ENCODE results near the gene ATG5.

Gene ATG5

GRCh38 chr6:106318851-106319250 lies 6.7 kb downstream of the ATG5 start:
- TF ChIP-seq POLR2AphosphoS5 (IDR thresholded peaks at IDR 0.05; ENCODE audit: low read depth, low read length) (no peak), TAF1 (IDR thresholded peaks at IDR 0.05; ENCODE audit: borderline replicate concordance, insufficient read depth, low read length) (no peak), REST (IDR thresholded peaks at IDR 0.05; ENCODE audit: insufficient read depth in 1 of 2, low read depth in 2 of 2, low read length in 2 of 2) (no peak), FOXP2 (optimal IDR thresholded peaks at IDR 0.05; ENCODE audit: borderline replicate concordance, extremely low read depth, extremely low read length, insufficient read depth) (no peak), SIN3A (IDR thresholded peaks at IDR 0.05; ENCODE audit: borderline replicate concordance, insufficient read depth, low read length) (no peak)

DNA sequence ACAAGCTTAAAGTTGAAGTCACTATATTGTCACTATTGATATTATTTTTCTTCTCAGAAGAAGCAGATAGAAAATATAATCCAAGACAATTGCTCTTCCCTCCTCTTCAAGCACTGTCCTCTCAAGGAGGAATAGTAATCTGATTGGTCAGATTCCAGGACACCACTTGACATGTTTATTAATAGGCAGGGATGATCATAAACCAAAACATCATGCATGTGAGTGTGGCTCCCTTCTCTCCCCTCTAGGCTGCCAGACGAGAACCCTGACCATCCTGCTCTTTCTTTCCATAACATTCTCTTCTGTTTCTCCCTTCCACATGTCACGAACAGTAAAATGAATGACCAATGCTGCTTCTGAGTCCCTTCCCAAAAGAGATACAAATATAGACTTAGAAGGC lies 7.5 kb downstream of the ATG5 start:
- TF ChIP-seq SIN3A (IDR thresholded peaks at IDR 0.05; ENCODE audit: borderline replicate concordance, insufficient read depth, low read length), result no peak
- no peak for TF ChIP-seq FOXP2 (optimal IDR thresholded peaks at IDR 0.05; ENCODE audit: borderline replicate concordance, extremely low read depth, extremely low read length, insufficient read depth)
- no peak for TF ChIP-seq TAF1 (IDR thresholded peaks at IDR 0.05; ENCODE audit: borderline replicate concordance, insufficient read depth, low read length)
- TF ChIP-seq REST (IDR thresholded peaks at IDR 0.05; ENCODE audit: insufficient read depth in 1 of 2, low read depth in 2 of 2, low read length in 2 of 2), result no peak
- no peak for TF ChIP-seq POLR2AphosphoS5 (IDR thresholded peaks at IDR 0.05; ENCODE audit: low read depth, low read length)

- no peak for TF ChIP-seq POLR2AphosphoS5 (IDR thresholded peaks at IDR 0.05; ENCODE audit: low read depth, low read length)
- no peak for TF ChIP-seq REST (IDR thresholded peaks at IDR 0.05; ENCODE audit: insufficient read depth in 1 of 2, low read depth in 2 of 2, low read length in 2 of 2)
- TF ChIP-seq FOXP2 (optimal IDR thresholded peaks at IDR 0.05; ENCODE audit: borderline replicate concordance, extremely low read depth, extremely low read length, insufficient read depth), result no peak
- TF ChIP-seq TAF1 (IDR thresholded peaks at IDR 0.05; ENCODE audit: borderline replicate concordance, insufficient read depth, low read length), result no peak
- no peak for TF ChIP-seq SIN3A (IDR thresholded peaks at IDR 0.05; ENCODE audit: borderline replicate concordance, insufficient read depth, low read length)
These were observed 9.2 kb downstream of the ATG5 start for GRCh38 chr6:106316375-106316766.

DNA sequence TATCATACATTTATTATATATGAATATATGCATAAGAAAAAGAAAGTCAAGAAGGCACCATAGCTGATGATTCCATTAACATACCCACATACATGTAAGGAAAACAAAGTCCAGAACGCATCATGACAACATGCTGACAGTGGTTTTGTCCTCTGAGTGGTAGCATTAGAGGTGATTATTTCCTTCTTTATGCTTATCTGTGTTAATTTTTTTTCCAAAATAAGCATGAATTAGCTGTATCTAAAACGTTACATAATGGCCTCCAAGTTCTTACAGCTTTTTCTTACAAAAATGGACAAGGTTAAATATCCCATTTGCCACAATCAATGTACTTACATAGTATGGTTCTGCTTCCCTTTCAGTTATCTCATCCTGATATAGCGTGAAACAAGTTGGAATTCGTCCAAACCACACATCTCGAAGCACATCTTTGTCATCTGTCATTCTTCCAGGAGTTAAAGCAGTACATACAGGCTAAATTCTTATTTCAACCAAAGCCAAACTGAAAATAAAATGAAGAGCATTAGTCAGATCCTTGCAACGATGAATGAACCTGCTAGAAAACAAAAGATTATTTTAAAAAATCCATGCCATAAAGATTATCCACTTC lies 9.7 kb downstream of the ATG5 start:
- TF ChIP-seq POLR2AphosphoS5 (IDR thresholded peaks at IDR 0.05; ENCODE audit: low read depth, low read length), result no peak
- TF ChIP-seq FOXP2 (optimal IDR thresholded peaks at IDR 0.05; ENCODE audit: borderline replicate concordance, extremely low read depth, extremely low read length, insufficient read depth), result no peak
- no peak for TF ChIP-seq REST (IDR thresholded peaks at IDR 0.05; ENCODE audit: insufficient read depth in 1 of 2, low read depth in 2 of 2, low read length in 2 of 2)
- no peak for TF ChIP-seq TAF1 (IDR thresholded peaks at IDR 0.05; ENCODE audit: borderline replicate concordance, insufficient read depth, low read length)
- TF ChIP-seq SIN3A (IDR thresholded peaks at IDR 0.05; ENCODE audit: borderline replicate concordance, insufficient read depth, low read length), result no peak
